ENCODE data around the gene MCAT. TPM values are rescaled to one million over a fixed set of nuclear protein-coding genes. Genes with fewer than 3 reads are reported as not detected.

MCAT gene
- total and polyA plus RNA-seq, 2 of the 4 experiments (the other 2 are of a cell fraction), result 7.3 to 19.7 TPM

DNA sequence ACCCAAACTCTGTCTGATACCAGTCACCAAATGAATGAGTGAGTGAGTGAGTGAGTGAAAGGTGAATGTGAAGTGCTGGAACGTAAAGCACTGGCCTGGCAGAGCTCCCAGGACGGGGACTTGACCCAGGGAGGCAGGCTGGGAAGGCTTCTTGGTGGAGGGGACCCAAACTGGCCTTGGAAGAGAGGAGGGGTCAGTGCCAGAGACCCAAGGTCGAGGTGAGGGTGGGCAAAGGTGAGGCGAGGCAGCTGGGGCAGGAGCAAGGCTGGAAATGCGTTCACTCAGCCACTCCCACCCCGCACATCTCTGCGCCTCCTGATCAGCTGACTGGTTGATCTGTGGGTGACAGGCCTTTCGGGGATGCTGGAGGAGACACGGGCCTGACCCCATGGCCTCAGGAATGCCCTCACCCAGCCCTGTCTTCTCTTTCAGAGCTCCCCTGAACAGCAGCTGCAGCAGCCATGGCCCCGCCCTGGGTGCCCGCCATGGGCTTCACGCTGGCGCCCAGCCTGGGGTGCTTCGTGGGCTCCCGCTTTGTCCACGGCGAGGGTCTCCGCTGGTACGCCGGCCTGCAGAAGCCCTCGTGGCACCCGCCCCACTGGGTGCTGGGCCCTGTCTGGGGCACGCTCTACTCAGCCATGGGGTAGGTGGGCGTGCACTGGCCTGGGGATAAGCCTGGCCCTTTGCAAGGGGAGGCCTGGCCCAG, 15.7 kb upstream of the MCAT start:
- H4K8ac ChIP-seq (ENCODE audit: low read depth in 2 of 2, low read length in 2 of 2), result no peak overlapping the region; a peak in 1 of 4 replicates
- no peak for ATAC-seq (ENCODE audit: low read depth)
- WGBS, 2 experiments (ENCODE audit: extremely low coverage in 2 of 2, insufficient read length in 1 of 2), result 71% methylated on average over 7 of the region's 24 CpGs; no CpG with 5 or more reads in 1 of the 2 experiments
- peaks cover 11% of the 10 kb centered on the region for H3K9me1 ChIP-seq (ENCODE audit: insufficient read depth, low read length)
- DNase-seq, result no peak
- H3K9ac ChIP-seq (ENCODE audit: low read depth, low read length), result no peak overlapping the region
- H3K9me3 ChIP-seq (ENCODE audit: control insufficient read depth, insufficient read depth, low read length), result no peaks in the 10 kb centered on the region
- H3K79me1 ChIP-seq (ENCODE audit: low read depth in 1 of 2, low read length in 2 of 2), result peaks cover 20 to 62% of the 10 kb centered on the region in 2 experiments; a peak in 3 of 4 replicates
- H3K14ac ChIP-seq (replicated peaks; ENCODE audit: low read depth, low read length), result no peak overlapping the region
- CTCF ChIA-PET, result interaction anchor here (1.3 kb wide), 1 partner anchor 49 kb away, joined by 3 read pairs; no protein-coding TSS in a partner anchor
- H2AFZ ChIP-seq (replicated peaks; ENCODE audit: low read length, poor library complexity), result no peak overlapping the region
- H2BK120ac ChIP-seq (ENCODE audit: low read depth, low read length), result no peak overlapping the region
- no peak overlapping the region for H3K27ac ChIP-seq (ENCODE audit: insufficient read depth, low read length)
- no peak overlapping the region for H2BK5ac ChIP-seq (ENCODE audit: low read depth, low read length, poor library complexity, severe bottlenecking)
- no peak overlapping the region for H3K4me3 ChIP-seq (ENCODE audit: insufficient read depth, low read depth, low read length)
- no peak overlapping the region for H3K4me2 ChIP-seq (ENCODE audit: low read depth, low read length)
- H4K20me1 ChIP-seq (ENCODE audit: insufficient read depth, low read length), result peaks cover 54% of the 10 kb centered on the region
- TF ChIP-seq MXI1 (IDR thresholded peaks at IDR 0.05; ENCODE audit: borderline replicate concordance, low read depth, low read length) (no peak), NFE2L2 (IDR thresholded peaks at IDR 0.05; ENCODE audit: low read depth, low read length) (no peak), POLR2A (IDR thresholded peaks at IDR 0.05; ENCODE audit: low read depth, low read length) (no peak), RFX5 (IDR thresholded peaks at IDR 0.05; ENCODE audit: low read depth, low read length) (no peak), CEBPB (IDR thresholded peaks at IDR 0.05; ENCODE audit: low read depth, low read length) (no peak), MAFK (IDR thresholded peaks at IDR 0.05; ENCODE audit: low read depth, low read length) (no peak), BHLHE40 (IDR thresholded peaks at IDR 0.05; ENCODE audit: low read depth, low read length) (no peak), SMC3 (IDR thresholded peaks at IDR 0.05; ENCODE audit: low read depth, low read length) (no peak), CHD1 (IDR thresholded peaks at IDR 0.05; ENCODE audit: low read depth, low read length) (no peak), MAZ (IDR thresholded peaks at IDR 0.05; ENCODE audit: borderline replicate concordance, low read depth, low read length) (no peak), RAD21 (IDR thresholded peaks at IDR 0.05; ENCODE audit: low read length) (no peak), RCOR1 (IDR thresholded peaks at IDR 0.05; ENCODE audit: insufficient replicate concordance, low read length) (no peak), FOS (IDR thresholded peaks at IDR 0.05; ENCODE audit: low read depth, low read length) (no peak)
- TF ChIP-seq, protein P1, sequence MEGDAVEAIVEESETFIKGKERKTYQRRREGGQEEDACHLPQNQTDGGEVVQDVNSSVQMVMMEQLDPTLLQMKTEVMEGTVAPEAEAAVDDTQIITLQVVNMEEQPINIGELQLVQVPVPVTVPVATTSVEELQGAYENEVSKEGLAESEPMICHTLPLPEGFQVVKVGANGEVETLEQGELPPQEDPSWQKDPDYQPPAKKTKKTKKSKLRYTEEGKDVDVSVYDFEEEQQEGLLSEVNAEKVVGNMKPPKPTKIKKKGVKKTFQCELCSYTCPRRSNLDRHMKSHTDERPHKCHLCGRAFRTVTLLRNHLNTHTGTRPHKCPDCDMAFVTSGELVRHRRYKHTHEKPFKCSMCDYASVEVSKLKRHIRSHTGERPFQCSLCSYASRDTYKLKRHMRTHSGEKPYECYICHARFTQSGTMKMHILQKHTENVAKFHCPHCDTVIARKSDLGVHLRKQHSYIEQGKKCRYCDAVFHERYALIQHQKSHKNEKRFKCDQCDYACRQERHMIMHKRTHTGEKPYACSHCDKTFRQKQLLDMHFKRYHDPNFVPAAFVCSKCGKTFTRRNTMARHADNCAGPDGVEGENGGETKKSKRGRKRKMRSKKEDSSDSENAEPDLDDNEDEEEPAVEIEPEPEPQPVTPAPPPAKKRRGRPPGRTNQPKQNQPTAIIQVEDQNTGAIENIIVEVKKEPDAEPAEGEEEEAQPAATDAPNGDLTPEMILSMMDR (conservative IDR thresholded peaks at IDR 0.05; ENCODE audit: low read depth, low read length), result no peak
- TF ChIP-seq, protein P2, sequence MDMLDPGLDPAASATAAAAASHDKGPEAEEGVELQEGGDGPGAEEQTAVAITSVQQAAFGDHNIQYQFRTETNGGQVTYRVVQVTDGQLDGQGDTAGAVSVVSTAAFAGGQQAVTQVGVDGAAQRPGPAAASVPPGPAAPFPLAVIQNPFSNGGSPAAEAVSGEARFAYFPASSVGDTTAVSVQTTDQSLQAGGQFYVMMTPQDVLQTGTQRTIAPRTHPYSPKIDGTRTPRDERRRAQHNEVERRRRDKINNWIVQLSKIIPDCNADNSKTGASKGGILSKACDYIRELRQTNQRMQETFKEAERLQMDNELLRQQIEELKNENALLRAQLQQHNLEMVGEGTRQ (IDR thresholded peaks at IDR 0.05; ENCODE audit: low read depth, low read length), result no peak
- H3K27me3 ChIP-seq (ENCODE audit: control insufficient read depth, insufficient read depth, low read length), result no peaks in the 10 kb centered on the region
- H3K4ac ChIP-seq (ENCODE audit: low read depth, low read length), result no peak overlapping the region
- no peak overlapping the region for H2BK20ac ChIP-seq (ENCODE audit: low read depth, low read length)
- H3K18ac ChIP-seq (ENCODE audit: low read depth, low read length), result no peak overlapping the region
- H2AK5ac ChIP-seq (ENCODE audit: low read depth, low read length), result no peak overlapping the region
- intact Hi-C loops (cut with micrococcal nuclease) (no loop called here), dilution Hi-C loops (cut with HindIII; ENCODE audit: low sequenced_read_pairs, unreplicated experiment) (no loop called here), in situ Hi-C loops (cut with MboI; ENCODE audit: low sequenced_read_pairs) (no loop called here)
- H3K4me1 ChIP-seq (ENCODE audit: control insufficient read depth, insufficient read depth, low read length), result 0 out of 2 replicates have a peak, but pooled peaks cover 1% of the 10 kb centered on the region
- no peak overlapping the region for H4K5ac ChIP-seq (ENCODE audit: low read depth, low read length)
- POLR2A ChIA-PET (ENCODE audit: unreplicated experiment), result no interaction called here
- BruUV-seq (replicated peaks), result no TSS peak
- H3K56ac ChIP-seq (ENCODE audit: extremely low read depth, insufficient read depth, low read length), result no peak overlapping the region
- no peak overlapping the region for H3K23ac ChIP-seq (ENCODE audit: low read depth, low read length)
- H2BK15ac ChIP-seq (ENCODE audit: low read depth, low read length), result no peak overlapping the region
- peaks cover 26% of the 10 kb centered on the region for H3K36me3 ChIP-seq (ENCODE audit: control insufficient read depth, insufficient read depth, low read length)
- no peak overlapping the region for H4K91ac ChIP-seq (ENCODE audit: insufficient read depth, low read depth, low read length)
- no peak overlapping the region for H2AK9ac ChIP-seq (replicated peaks; ENCODE audit: low read depth, low read length, poor library complexity)

Data from IMR-90 (cell line).